Hepatic stellate cell (primary cell): ENCODE data around the gene UMAD1.
A peak's percentile ranks its signal among the peaks of the same experiment; 100 is the strongest.

Source experiments
- DNase-seq: peaks from one replicate; pipeline ENCODE4 v3.0.0; 2011; ENCODE audit warnings: low spot score

Gene UMAD1

GRCh38 chr7:7720750-7721621 lies 80.4 kb downstream of the UMAD1 start:
- DNase-seq = no peak

DNA sequence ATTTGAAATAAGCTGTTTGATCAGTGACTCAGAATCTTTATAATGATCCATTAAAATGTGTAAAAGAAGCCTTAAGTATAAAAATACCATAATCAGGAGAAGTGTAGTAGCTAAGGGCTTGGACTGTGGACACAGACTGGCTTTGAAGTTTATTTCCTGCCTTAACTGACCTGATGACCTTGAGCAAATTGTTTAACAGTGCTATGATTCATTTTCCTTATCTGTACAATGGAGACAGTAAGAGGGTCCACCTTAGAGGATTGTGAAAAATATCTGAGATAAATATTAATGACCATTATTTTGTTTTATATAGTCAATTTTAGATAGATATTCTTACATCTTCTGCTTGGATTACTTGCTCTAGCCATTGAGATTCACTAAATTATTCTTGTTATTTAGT lies 91.2 kb downstream of the UMAD1 start:
- no peak for DNase-seq

GRCh38 chr7:7732621-7733281 lies 92.2 kb downstream of the UMAD1 start:
- DNase-seq = no peak

DNA sequence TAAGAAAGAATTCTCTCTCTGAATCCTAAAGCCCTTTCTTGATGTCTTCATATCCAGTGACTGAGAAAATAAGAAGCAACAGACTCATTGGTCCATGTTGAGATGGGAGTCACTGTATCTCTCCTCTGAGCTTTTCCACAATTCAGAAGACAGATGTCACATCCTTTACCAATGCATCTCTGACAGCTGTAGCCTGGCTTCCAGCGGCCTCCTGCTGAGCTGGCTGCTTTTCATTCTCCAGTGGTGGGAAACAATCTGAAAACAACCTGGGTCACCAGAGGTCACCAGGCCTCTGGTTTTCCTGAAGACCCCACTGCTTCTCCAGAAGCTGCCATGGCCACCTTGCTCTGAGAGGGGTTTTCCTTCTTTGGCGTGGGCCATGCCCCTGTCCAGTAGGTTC lies 96.1 kb downstream of the UMAD1 start:
- no peak for DNase-seq

DNA sequence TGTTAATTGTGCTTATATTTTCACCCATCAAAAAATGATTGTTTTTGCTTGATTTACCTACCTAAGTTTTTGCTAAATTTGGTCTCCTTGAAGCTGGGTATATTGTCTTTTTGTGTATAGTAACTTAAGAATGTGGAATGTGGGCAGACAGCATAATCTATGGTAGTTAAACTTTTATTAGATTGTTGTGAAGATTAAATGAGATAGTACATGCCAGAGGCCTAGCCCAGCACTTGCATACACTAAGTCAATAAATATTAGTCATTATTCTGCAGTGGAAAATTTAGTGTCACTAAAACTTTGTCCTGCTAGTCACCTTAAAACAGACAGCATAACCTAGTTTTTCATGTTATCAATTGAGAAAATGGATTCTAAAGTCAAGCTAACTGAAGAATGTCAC lies 97.1 kb downstream of the UMAD1 start:
- DNase-seq = no peak

DNA sequence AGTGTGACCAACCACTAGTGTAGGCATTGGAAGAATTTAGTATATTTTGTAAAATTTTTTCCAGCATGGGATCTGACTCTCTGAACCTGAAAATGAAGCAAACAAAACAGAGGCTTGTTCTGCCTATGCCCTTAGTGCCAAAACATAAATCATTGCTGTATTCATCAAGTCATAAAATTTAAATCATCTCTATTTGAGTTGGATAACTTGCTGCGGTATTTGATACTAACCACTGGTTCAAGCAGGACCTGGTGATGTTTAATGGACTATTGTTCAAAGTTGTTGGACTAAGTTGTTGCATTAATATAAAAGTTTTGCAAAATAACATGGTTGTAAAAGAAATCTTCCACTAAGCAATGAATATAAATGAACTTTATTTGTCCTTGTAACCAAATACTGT lies 97.6 kb downstream of the UMAD1 start:
- DNase-seq = no peak

DNA sequence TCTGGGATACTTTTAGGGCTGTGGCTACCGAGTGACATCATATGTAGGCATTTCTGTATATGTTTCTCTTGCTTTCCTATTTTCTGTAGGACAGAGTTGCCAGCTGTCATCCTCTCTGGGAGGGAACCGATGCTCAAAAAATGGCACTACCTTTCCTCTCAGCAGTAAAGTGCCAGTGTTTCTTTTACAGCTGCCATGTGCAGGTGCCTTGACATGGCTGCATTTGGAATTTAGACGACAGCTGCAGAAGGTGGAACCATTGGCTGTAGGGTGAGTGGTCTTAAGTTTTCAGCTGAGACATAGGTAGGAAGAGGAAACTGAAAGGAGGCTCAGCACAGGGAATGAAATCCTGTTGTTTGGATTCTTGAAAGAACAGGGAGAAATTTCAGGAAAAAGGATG lies 98.1 kb downstream of the UMAD1 start:
- DNase-seq = no peak

GRCh38 chr7:7739204-7740036 lies 98.9 kb downstream of the UMAD1 start:
- DNase-seq = no peak

DNA sequence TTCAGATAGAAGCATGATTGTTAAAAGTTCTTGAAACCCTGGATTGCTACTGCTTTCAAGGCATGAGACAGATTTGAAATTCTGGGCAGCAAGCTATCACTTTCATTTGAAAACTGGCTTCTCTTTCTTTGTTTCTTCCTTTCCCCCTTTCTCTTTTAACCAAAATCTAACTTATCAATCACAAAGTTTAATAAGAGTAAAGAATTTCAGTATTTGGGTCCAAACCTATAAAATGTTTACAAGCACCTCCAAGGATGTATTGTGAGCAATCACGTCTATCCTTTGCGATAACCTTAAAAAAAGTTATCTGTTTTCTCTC lies 99.4 kb downstream of the UMAD1 start:
- DNase-seq = no peak

DNA sequence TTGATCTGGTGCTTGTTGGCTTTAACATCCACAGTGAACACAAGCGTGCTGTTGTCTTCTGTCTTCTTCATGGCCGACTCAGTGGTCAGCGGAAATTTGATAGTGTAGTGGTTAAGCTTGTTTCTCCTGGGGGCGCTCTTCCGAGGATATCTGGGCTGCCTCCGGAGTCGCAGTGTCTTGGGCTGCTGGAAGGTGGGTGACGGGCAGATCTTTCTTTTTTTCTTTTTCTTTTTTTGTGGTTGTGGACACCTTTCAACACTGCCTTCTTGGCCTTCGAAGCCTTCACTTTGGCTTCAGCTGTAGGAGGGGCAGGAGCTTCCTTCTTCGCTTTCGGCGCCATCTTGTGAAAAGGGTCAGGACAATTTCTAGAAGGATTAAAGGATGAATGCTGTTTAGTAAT lies 101.7 kb downstream of the UMAD1 start:
- DNase-seq = no peak

- no peak for DNase-seq
Measured at GRCh38 chr7:7745258-7745657, 104.7 kb downstream of the UMAD1 start.

- DNase-seq = no peak
Measured at GRCh38 chr7:7745966-7746365, 105.4 kb downstream of the UMAD1 start.

- no peak for DNase-seq
Measured at GRCh38 chr7:7746458-7746857, 105.9 kb downstream of the UMAD1 start.

DNA sequence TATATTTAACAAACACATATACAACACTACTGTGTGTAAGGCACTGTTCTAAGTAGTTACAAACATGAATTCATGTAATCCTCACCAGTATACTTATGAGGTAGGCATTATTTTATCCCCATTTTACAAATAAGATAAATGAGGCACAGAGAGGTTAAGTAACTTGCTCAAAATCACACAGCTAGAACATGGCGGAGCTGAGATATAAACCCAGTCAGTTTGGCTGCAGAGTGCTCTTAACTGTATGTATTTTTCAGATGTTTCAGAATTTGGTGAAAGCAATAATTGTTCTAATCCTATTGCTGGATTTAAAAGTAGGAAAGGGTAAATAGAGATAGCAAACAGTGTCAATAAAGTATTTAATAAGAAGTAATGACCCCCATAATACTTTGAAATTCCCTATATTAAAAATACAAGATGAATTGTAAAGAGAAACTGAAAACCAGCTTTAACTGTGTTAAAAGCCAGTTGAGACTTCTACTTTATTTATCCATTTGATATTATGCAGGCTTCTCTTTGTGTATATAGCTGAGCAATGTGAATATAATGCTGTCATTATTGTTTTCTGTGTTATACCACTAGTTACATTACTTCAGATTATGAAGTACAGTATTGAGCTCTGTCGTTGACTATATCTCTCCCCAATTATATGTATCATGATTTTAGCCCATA lies 110.2 kb downstream of the UMAD1 start:
- no peak for DNase-seq

- DNase-seq = no peak
Measured at GRCh38 chr7:7751243-7752092, 110.9 kb downstream of the UMAD1 start.

DNA sequence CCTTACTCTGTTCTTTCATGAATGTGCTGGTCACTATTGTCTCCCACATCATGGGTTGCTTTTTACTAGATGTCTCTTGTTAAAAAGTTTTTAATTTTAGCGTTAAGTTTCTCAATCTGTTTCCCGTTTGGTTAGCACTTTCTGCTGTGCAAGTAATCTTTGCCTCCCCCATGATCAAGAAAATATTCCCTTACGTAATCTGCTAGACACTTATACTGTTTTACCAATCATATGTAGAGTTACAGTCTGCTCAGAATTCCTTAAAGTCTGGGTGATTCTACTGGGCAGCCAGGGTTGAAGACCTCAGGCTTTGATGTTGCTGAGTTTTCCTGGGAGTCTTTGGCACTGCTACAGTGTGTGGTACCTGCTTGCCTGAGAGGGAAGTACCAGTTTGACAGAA lies 116.0 kb downstream of the UMAD1 start:
- no peak for DNase-seq

DNA sequence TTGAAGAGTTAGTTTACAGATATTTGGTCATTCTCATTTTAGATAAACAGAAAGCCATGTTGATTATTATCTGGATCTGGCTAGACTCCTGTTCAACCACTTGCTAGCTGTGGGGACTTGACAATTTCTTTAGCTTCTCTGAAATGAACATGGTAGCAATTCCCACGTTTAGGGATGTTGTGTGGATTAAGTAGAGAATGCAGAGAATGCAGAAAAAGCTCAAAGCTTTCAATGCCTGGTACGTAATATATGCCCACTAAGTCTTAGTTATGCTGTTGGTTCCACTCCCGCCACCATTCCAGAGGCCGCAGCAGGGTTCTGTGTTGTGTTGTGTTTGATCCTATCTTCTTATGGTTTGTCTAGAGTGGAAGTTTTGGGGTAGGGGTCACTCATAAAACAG lies 117.0 kb downstream of the UMAD1 start:
- no peak for DNase-seq

- DNase-seq = peak; percentile 11
Measured at GRCh38 chr7:7761340-7761973, 120.9 kb downstream of the UMAD1 start.

GRCh38 chr7:7761974-7762779 lies 121.6 kb downstream of the UMAD1 start:
- DNase-seq = peak; percentile 12
